ENCODE results near the gene BANK1.

The BANK1 gene

DNA sequence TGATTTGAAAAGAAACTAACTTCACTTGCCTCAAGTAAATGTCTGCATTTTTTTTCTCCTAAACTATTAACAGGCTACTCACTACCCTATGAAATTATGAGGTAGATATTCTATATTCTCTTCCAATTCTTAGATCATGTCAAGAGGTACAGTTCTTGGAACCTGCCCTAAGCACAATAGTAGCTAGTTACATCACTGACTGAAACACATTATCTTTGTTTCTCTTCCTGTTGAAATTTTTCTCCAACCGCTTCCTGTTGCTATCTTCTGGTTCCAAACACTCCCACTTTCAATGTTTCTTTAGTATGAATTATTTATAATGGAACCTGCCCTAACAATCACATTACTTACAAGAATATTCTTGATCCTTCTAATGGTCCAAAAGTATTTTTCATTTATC lies 5.0 kb upstream of the BANK1 start (continued):
- TF ChIP-seq, protein P1, sequence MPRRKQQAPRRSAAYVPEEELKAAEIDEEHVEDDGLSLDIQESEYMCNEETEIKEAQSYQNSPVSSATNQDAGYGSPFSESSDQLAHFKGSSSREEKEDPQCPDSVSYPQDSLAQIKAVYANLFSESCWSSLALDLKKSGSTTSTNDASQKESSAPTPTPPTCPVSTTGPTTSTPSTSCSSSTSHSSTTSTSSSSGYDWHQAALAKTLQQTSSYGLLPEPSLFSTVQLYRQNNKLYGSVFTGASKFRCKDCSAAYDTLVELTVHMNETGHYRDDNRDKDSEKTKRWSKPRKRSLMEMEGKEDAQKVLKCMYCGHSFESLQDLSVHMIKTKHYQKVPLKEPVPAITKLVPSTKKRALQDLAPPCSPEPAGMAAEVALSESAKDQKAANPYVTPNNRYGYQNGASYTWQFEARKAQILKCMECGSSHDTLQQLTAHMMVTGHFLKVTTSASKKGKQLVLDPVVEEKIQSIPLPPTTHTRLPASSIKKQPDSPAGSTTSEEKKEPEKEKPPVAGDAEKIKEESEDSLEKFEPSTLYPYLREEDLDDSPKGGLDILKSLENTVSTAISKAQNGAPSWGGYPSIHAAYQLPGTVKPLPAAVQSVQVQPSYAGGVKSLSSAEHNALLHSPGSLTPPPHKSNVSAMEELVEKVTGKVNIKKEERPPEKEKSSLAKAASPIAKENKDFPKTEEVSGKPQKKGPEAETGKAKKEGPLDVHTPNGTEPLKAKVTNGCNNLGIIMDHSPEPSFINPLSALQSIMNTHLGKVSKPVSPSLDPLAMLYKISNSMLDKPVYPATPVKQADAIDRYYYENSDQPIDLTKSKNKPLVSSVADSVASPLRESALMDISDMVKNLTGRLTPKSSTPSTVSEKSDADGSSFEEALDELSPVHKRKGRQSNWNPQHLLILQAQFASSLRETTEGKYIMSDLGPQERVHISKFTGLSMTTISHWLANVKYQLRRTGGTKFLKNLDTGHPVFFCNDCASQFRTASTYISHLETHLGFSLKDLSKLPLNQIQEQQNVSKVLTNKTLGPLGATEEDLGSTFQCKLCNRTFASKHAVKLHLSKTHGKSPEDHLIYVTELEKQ (tag by site-specific recombination; IDR thresholded peaks at IDR 0.05; ENCODE audit: borderline replicate concordance): no peak
- TF ChIP-seq SP2 (tag by site-specific recombination; IDR thresholded peaks at IDR 0.05) (no peak), ZNF777 (tag by site-specific recombination; IDR thresholded peaks at IDR 0.05; ENCODE audit: borderline replicate concordance) (no peak), ZNF2 (tag by site-specific recombination; IDR thresholded peaks at IDR 0.05) (no peak), REST (tag by site-specific recombination; IDR thresholded peaks at IDR 0.05) (no peak)

DNA sequence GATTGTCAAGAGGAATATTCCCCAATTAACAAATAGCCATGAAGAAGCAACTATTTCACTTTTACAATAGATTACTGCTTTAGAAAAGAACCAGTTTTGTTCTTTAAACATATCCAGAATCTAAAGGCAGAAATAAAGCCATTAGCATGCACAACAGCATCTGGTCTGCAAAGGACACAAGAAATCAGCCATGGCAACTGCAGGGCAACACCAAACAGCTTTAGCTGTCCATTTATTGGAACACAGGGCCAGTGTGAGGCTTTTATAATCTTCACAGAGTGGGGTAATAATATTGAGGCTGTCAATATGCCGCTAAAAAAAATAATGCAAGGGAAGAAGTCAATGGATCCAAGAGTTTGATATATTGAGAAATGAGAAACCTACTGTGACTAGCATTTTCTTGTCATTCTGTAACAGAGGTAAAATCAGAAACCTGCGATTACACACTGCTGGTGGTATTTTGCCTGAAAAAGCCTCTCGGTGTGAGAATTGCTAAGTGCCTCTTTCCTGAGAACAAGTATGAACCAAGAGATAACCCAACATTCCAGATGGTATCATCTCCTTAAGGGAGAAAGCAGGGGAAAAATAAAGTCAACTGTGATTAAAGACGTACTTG lies 2.7 kb upstream of the BANK1 start:
- ChIA-PET CTCF (no interaction called here), POLR2A (no interaction called here)
- H3K36me3 ChIP-seq (ENCODE audit: control insufficient read depth in 2 of 2, insufficient read depth in 1 of 2, low read length in 2 of 2): no peaks in the 10 kb centered on the region
- no peaks in the 10 kb centered on the region for H3K4me1 ChIP-seq (ENCODE audit: control insufficient read depth, insufficient read depth, low read length)
- TF ChIP-seq ZNF112 (tag by site-specific recombination; IDR thresholded peaks at IDR 0.05) (no peak), ZNF311 (tag by site-specific recombination; IDR thresholded peaks at IDR 0.05; ENCODE audit: borderline replicate concordance) (no peak), ZNF266 (tag by site-specific recombination; IDR thresholded peaks at IDR 0.05; ENCODE audit: low read depth) (no peak), SCRT2 (tag by site-specific recombination; IDR thresholded peaks at IDR 0.05) (no peak), ZNF76 (tag by site-specific recombination; IDR thresholded peaks at IDR 0.05; ENCODE audit: borderline replicate concordance, low read depth) (no peak), ZNF707 (tag by site-specific recombination; IDR thresholded peaks at IDR 0.05) (no peak), AEBP2 (tag by site-specific recombination; IDR thresholded peaks at IDR 0.05; ENCODE audit: borderline replicate concordance) (no peak), ZNF701 (tag by site-specific recombination; IDR thresholded peaks at IDR 0.05) (no peak), ZNF148 (tag by site-specific recombination; IDR thresholded peaks at IDR 0.05; ENCODE audit: borderline replicate concordance) (no peak)
- TF ChIP-seq, protein P2, sequence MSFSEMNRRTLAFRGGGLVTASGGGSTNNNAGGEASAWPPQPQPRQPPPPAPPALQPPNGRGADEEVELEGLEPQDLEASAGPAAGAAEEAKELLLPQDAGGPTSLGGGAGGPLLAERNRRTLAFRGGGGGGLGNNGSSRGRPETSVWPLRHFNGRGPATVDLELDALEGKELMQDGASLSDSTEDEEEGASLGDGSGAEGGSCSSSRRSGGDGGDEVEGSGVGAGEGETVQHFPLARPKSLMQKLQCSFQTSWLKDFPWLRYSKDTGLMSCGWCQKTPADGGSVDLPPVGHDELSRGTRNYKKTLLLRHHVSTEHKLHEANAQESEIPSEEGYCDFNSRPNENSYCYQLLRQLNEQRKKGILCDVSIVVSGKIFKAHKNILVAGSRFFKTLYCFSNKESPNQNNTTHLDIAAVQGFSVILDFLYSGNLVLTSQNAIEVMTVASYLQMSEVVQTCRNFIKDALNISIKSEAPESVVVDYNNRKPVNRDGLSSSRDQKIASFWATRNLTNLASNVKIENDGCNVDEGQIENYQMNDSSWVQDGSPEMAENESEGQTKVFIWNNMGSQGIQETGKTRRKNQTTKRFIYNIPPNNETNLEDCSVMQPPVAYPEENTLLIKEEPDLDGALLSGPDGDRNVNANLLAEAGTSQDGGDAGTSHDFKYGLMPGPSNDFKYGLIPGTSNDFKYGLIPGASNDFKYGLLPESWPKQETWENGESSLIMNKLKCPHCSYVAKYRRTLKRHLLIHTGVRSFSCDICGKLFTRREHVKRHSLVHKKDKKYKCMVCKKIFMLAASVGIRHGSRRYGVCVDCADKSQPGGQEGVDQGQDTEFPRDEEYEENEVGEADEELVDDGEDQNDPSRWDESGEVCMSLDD (tag by site-specific recombination; IDR thresholded peaks at IDR 0.05): no peak
- TF ChIP-seq, protein P3, sequence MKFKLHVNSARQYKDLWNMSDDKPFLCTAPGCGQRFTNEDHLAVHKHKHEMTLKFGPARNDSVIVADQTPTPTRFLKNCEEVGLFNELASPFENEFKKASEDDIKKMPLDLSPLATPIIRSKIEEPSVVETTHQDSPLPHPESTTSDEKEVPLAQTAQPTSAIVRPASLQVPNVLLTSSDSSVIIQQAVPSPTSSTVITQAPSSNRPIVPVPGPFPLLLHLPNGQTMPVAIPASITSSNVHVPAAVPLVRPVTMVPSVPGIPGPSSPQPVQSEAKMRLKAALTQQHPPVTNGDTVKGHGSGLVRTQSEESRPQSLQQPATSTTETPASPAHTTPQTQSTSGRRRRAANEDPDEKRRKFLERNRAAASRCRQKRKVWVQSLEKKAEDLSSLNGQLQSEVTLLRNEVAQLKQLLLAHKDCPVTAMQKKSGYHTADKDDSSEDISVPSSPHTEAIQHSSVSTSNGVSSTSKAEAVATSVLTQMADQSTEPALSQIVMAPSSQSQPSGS (tag by site-specific recombination; IDR thresholded peaks at IDR 0.05; ENCODE audit: low read depth): no peak
- TF ChIP-seq, protein P4, sequence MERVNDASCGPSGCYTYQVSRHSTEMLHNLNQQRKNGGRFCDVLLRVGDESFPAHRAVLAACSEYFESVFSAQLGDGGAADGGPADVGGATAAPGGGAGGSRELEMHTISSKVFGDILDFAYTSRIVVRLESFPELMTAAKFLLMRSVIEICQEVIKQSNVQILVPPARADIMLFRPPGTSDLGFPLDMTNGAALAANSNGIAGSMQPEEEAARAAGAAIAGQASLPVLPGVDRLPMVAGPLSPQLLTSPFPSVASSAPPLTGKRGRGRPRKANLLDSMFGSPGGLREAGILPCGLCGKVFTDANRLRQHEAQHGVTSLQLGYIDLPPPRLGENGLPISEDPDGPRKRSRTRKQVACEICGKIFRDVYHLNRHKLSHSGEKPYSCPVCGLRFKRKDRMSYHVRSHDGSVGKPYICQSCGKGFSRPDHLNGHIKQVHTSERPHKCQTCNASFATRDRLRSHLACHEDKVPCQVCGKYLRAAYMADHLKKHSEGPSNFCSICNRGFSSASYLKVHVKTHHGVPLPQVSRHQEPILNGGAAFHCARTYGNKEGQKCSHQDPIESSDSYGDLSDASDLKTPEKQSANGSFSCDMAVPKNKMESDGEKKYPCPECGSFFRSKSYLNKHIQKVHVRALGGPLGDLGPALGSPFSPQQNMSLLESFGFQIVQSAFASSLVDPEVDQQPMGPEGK (tag by site-specific recombination; IDR thresholded peaks at IDR 0.05): no peak
- no peak overlapping the region for H3K27ac ChIP-seq (ENCODE audit: extremely low read depth, low read depth, low read length)
- H3K4me3 ChIP-seq (ENCODE audit: low read depth, low read length): no peak overlapping the region
- H3K9me3 ChIP-seq (ENCODE audit: control insufficient read depth, insufficient read depth, low read depth, low read length): no peaks in the 10 kb centered on the region

Data from HEK293 (cell line).